ENCODE results near the gene TSPY2.
"Not testable (repeated sequence)": the region's sequence is repeated elsewhere in the genome, so short reads cannot be mapped to it uniquely, and the experiment has no call there.

TSPY2 gene

DNA sequence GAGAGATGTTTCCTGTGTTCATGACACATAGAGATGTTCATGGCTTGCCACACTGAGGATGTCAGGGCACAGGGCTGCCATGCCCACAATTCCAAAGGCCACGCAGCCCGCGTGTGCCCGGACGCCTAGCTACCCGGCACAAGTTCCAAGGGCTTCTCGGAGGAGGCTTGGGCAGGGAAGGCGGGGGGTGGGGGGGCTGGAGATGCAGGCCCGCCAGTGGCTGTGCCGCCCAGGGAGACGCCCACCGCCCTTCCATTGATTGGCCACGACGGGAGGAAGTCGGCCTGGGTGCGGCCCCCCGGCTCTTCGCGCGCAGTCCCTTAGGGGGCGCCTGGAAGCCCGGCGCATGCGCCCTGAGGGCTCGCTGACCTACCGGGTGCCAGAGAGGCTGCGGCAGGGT, at the start of gene TSPY2:
Gene TSPY2 (plus strand): TSS at position 301 of the 400 bp plus-strand sequence. CDS start 46 bp downstream, at position 347.
- not testable (repeated sequence) for DNase-seq

DNA sequence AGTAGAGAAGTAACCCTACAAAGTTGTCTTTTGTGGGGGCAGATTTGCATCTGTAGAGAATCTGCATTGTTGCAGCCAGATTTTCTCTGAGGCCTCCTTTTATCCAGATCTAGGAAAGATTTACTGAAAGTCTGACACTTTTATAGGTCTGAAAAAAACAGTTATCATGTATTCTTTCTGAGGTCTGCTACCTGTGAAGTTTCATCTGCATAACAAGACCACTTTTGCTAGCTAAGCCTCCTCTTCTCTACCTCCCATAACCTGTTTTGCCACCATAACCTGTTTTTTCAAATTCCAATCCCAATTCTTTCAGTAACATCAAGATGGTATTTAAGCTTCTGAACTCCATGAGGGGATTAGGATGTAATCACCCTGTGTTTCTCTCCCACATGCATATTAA, 36.5 kb upstream of the TSPY2 start:
- not testable (repeated sequence) for DNase-seq

DNA sequence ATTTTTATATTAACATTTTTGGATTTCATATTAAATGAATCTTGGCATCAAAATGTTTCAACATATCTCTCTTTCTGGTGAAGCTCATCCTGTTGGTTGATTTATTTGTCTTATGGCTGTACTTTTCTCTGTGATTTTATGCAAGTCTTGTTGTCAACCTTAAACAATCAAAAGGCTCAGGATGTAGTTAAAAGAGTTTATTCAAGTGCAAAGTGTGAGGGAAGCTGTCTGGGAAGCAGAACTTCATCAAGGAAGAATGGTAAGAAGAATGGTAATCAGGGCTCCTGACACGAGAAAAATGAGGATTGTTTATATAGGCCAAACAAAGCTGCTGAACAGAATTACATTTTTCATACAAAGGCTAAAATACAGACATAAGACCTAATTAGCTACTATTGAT, 29.0 kb upstream of the TSPY2 start:
- not testable (repeated sequence) for DNase-seq

GRCh38 chrY:6269839-6270238, 23.8 kb downstream of the TSPY2 start:
- DNase-seq: not testable (repeated sequence)

All from femur (tissue), 1 donor.